ENCODE data around the gene SUPT4H1. TPM values are rescaled to one million over a fixed set of nuclear protein-coding genes. Genes with fewer than 3 reads are reported as not detected.
A peak's percentile ranks its signal among the peaks of the same experiment; 100 is the strongest.

Gene SUPT4H1
- total and polyA plus RNA-seq, 2 experiments from 2014 or later = 82.2 to 83.7 TPM

- no peak for TF ChIP-seq ZNF462 (CRISPR knock-in tag; IDR thresholded peaks at IDR 0.05)
- TF ChIP-seq ZNF331 (CRISPR knock-in tag; IDR thresholded peaks at IDR 0.05; ENCODE audit: low read depth) = no peak
- no peak for TF ChIP-seq POLR2AphosphoS5 (IDR thresholded peaks at IDR 0.05; ENCODE audit: low read depth)
- no peak for TF ChIP-seq JUNB (IDR thresholded peaks at IDR 0.05; ENCODE audit: unreplicated experiment)
These were observed 51.7 kb downstream of the SUPT4H1 start (continued) for GRCh38 chr17:58300336-58300735.

MicroRNAs within 50 kb of the gene (microRNA counts, 767-probe panel; counts per million panel counts)
- microRNA hsa-miR-142-3p (4,899 counts per million, percentile 17 among the panel's probes with 10 or more counts), microRNA hsa-miR-142-5p (not detected)

Small RNAs within 50 kb of the gene (microRNA-seq; reads per million reads assigned to microRNA genes)
- not detected for gene MIR4736

Small RNAs within 50 kb of the gene (small RNA-seq; reads per million reads assigned to genes)
- not detected for gene MIR4736 (ENCODE audit: low replicate concordance)

Other genes with a start within 250 kb of the SUPT4H1 start
- gene OR4D1, start 203.8 kb downstream of the SUPT4H1 start, total RNA-seq (2014; rRNA removed; shearing (Covaris generic)) = 0.08 and 0.10 TPM in 2 replicates
- 0.37 and 0.50 TPM in 2 replicates for gene OR4D1, start 203.8 kb downstream of the SUPT4H1 start, polyA plus RNA-seq (2016; fragmentation: Nextera tagmentation; extraction: Ambion mirVana)
- not detected in 2 replicates for gene OR4D2, start 185.2 kb downstream of the SUPT4H1 start, total RNA-seq (2014; rRNA removed; shearing (Covaris generic))
- not detected in 2 replicates for gene OR4D2, start 185.2 kb downstream of the SUPT4H1 start, polyA plus RNA-seq (2016; fragmentation: Nextera tagmentation; extraction: Ambion mirVana)
- 0.10 TPM in 1 of 2 replicates, not detected in the other for gene EPX, start 159.5 kb downstream of the SUPT4H1 start, total RNA-seq (2014; rRNA removed; shearing (Covaris generic))
- gene EPX, start 159.5 kb downstream of the SUPT4H1 start, polyA plus RNA-seq (2016; fragmentation: Nextera tagmentation; extraction: Ambion mirVana) = not detected in 2 replicates
- 17.4 and 21.6 TPM in 2 replicates for gene MKS1, start 132.9 kb downstream of the SUPT4H1 start, total RNA-seq (2014; rRNA removed; shearing (Covaris generic))
- gene MKS1, start 132.9 kb downstream of the SUPT4H1 start, polyA plus RNA-seq (2016; fragmentation: Nextera tagmentation; extraction: Ambion mirVana) = 11.9 and 14.0 TPM in 2 replicates
- 0.35 and 0.62 TPM in 2 replicates for gene LPO, start 113.6 kb downstream of the SUPT4H1 start, total RNA-seq (2014; rRNA removed; shearing (Covaris generic))
- gene LPO, start 113.6 kb downstream of the SUPT4H1 start, polyA plus RNA-seq (2016; fragmentation: Nextera tagmentation; extraction: Ambion mirVana) = 0.13 and 0.50 TPM in 2 replicates
- 0.12 TPM in 1 of 2 replicates, not detected in the other for gene MPO, start 71.3 kb downstream of the SUPT4H1 start, total RNA-seq (2014; rRNA removed; shearing (Covaris generic))
- gene MPO, start 71.3 kb downstream of the SUPT4H1 start, polyA plus RNA-seq (2016; fragmentation: Nextera tagmentation; extraction: Ambion mirVana) = 0.08 TPM in 1 of 2 replicates, not detected in the other
- gene TSPOAP1, start 23.4 kb downstream of the SUPT4H1 start, total RNA-seq (2014; rRNA removed; shearing (Covaris generic)) = 11.8 and 12.9 TPM in 2 replicates
- gene TSPOAP1, start 23.4 kb downstream of the SUPT4H1 start, polyA plus RNA-seq (2016; fragmentation: Nextera tagmentation; extraction: Ambion mirVana) = 6.3 and 7.3 TPM in 2 replicates
- gene RNF43, start 65.3 kb upstream of the SUPT4H1 start, total RNA-seq (2014; rRNA removed; shearing (Covaris generic)) = 0.62 and 2.2 TPM in 2 replicates
- 0.58 and 0.66 TPM in 2 replicates for gene RNF43, start 65.3 kb upstream of the SUPT4H1 start, polyA plus RNA-seq (2016; fragmentation: Nextera tagmentation; extraction: Ambion mirVana)
- gene HSF5, start 136.2 kb upstream of the SUPT4H1 start, total RNA-seq (2014; rRNA removed; shearing (Covaris generic)) = 0.23 and 0.24 TPM in 2 replicates
- not detected in 2 replicates for gene HSF5, start 136.2 kb upstream of the SUPT4H1 start, polyA plus RNA-seq (2016; fragmentation: Nextera tagmentation; extraction: Ambion mirVana)
- 40.2 and 42.2 TPM in 2 replicates for gene MTMR4, start 162.4 kb upstream of the SUPT4H1 start, total RNA-seq (2014; rRNA removed; shearing (Covaris generic))
- 8.8 and 11.1 TPM in 2 replicates for gene MTMR4, start 162.4 kb upstream of the SUPT4H1 start, polyA plus RNA-seq (2016; fragmentation: Nextera tagmentation; extraction: Ambion mirVana)